PC-9 (cell line): ENCODE data around the gene BMPR2. TPM values are rescaled to one million over a fixed set of nuclear protein-coding genes. Genes with fewer than 3 reads are reported as not detected.

Experiments used
- BruUV-seq: library from RNA; stranded (reverse); fragments of 400-500 nt; replicated peaks from 2 replicates; lab custom pipeline; 2021; lab: Mats Ljungman, UMichigan
- CTCF ChIA-PET: fragments of 300-600 bp; sonication (Branson Sonifier 250); formaldehyde crosslinking; loops from one replicate; lab custom pipeline; 2022; ENCODE audit warnings: antibody characterized with exemption; lab: Charles Lee
- POLR2A ChIA-PET: fragments of 300-600 bp; sonication (Branson Sonifier 250); formaldehyde crosslinking; loops from one replicate; lab custom pipeline; 2022; ENCODE audit warnings: antibody characterized with exemption; ENCODE audit not compliant: unreplicated experiment; lab: Charles Lee
- DNase-seq, 2 experiments: peaks; one replicate each; pipeline versions ENCODE4 v3.0.0 to v3.0.0-alpha.2; 2015 to 2022; ENCODE audit warnings: mixed read lengths in 1 of 2
- H2AFZ ChIP-seq: fragments of 200-600 bp; sonication (generic); 2 replicates; pipeline ENCODE4 v1.8.1; 2017; ENCODE audit warnings: antibody characterized with exemption
- H3F3A ChIP-seq: fragments of 200-600 bp; sonication (generic); 2 replicates; pipeline ENCODE4 v1.8.1; 2017; ENCODE audit warnings: antibody characterized with exemption, mild to moderate bottlenecking, low read depth; ENCODE audit not compliant: insufficient read depth
- H3K27ac ChIP-seq: fragments of 200-600 bp; sonication (generic); 2 replicates; pipeline ENCODE4 v1.6.1; 2016; ENCODE audit warnings: mixed run types
- H3K27me3 ChIP-seq: fragments of 200-600 bp; sonication (generic); 2 replicates; pipeline ENCODE4 v1.6.1; 2016; ENCODE audit warnings: low read depth, mixed run types; ENCODE audit not compliant: insufficient read depth
- H3K36me3 ChIP-seq: fragments of 200-600 bp; sonication (generic); 2 replicates; pipeline ENCODE4 v1.6.1; 2016; ENCODE audit warnings: low read depth, mixed run types
- H3K4me1 ChIP-seq: fragments of 200-600 bp; sonication (generic); replicated peaks from 2 replicates; pipeline ENCODE4 v1.6.1; 2016; ENCODE audit warnings: mixed run types; ENCODE audit not compliant: insufficient read depth
- H3K4me2 ChIP-seq: fragments of 200-600 bp; sonication (generic); 2 replicates; pipeline ENCODE4 v1.6.1; 2017; ENCODE audit warnings: mixed run types
- H3K4me3 ChIP-seq: fragments of 200-600 bp; sonication (generic); 2 replicates; pipeline ENCODE4 v1.6.1; 2016; ENCODE audit warnings: mixed run types
- H3K79me2 ChIP-seq: fragments of 200-600 bp; sonication (generic); 2 replicates; pipeline ENCODE4 v1.6.1; 2017; ENCODE audit warnings: low read depth, mixed run types
- H3K9me2 ChIP-seq: fragments of 200-600 bp; sonication (generic); 2 replicates; pipeline ENCODE4 v1.8.1; 2017; ENCODE audit warnings: mild to moderate bottlenecking; ENCODE audit not compliant: insufficient read depth
- H3K9me3 ChIP-seq: fragments of 200-600 bp; sonication (generic); 2 replicates; pipeline ENCODE4 v1.8.1; 2016; ENCODE audit warnings: low read depth; ENCODE audit not compliant: insufficient read depth
- H4K20me1 ChIP-seq: fragments of 200-600 bp; sonication (generic); 2 replicates; pipeline ENCODE4 v1.8.1; 2017; ENCODE audit not compliant: insufficient read depth
- EZH2 ChIP-seq: fragments of 200-600 bp; sonication (generic); IDR thresholded peaks from 2 replicates; pipeline ENCODE4 v1.8.0; 2017; ENCODE audit warnings: antibody characterized with exemption, low read depth
- intact Hi-C: fragments of 100-400 bp; cut with micrococcal nuclease; formaldehyde crosslinking; loops from one replicate; pipeline ENCODE4 v1.10.0; 2022; ENCODE audit not compliant: unreplicated experiment
- total RNA-seq: library from RNA; stranded (reverse); gene quantifications from 2 replicates; pipeline ENCODE4 v1.2.3, GENCODE V29; 2021
- TF ChIP-seq, protein P1 (sequence below): fragments of 200-600 bp; sonication (generic); conservative IDR thresholded peaks from 2 replicates; pipeline ENCODE4 v1.6.1; 2017; ENCODE audit warnings: mixed run types, antibody characterized with exemption, mild to moderate bottlenecking, moderate library complexity

BMPR2 gene
- total RNA-seq, 1 experiment from 2014 or later, result 23.2 TPM

DNA sequence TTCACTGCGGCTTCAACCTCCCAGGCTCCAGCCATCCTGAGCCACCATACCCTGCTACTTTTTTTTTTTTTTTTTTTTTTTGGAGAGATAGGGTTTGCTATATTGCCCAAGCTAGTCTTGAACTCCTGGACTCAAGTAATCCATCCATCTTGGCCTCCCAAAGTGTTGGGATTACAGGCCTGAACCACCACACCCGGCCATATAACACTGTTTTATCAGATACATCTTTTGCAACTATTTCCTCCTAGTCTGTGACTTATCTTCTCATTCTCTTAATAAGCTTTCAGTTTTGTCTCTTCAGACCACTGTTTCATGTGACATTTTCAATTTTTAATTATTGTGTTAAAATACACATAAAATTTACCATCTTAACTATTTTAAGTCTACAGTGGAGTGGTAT lies 223.0 kb downstream of the BMPR2 start:
- TF ChIP-seq, protein P1, sequence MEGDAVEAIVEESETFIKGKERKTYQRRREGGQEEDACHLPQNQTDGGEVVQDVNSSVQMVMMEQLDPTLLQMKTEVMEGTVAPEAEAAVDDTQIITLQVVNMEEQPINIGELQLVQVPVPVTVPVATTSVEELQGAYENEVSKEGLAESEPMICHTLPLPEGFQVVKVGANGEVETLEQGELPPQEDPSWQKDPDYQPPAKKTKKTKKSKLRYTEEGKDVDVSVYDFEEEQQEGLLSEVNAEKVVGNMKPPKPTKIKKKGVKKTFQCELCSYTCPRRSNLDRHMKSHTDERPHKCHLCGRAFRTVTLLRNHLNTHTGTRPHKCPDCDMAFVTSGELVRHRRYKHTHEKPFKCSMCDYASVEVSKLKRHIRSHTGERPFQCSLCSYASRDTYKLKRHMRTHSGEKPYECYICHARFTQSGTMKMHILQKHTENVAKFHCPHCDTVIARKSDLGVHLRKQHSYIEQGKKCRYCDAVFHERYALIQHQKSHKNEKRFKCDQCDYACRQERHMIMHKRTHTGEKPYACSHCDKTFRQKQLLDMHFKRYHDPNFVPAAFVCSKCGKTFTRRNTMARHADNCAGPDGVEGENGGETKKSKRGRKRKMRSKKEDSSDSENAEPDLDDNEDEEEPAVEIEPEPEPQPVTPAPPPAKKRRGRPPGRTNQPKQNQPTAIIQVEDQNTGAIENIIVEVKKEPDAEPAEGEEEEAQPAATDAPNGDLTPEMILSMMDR, result no peak
- TF ChIP-seq EZH2, result no peak
- no peaks in the 10 kb centered on the region for H3K36me3 ChIP-seq
- no peaks in the 10 kb centered on the region for H3K27me3 ChIP-seq
- H3K79me2 ChIP-seq, result no peaks in the 10 kb centered on the region
- H3K4me3 ChIP-seq, result no peak overlapping the region
- DNase-seq, result no peak
- intact Hi-C loops, result no loop called here
- no peaks in the 10 kb centered on the region for H3K9me3 ChIP-seq
- H2AFZ ChIP-seq, result no peak overlapping the region
- no TSS peak for BruUV-seq
- ChIA-PET CTCF (interaction anchor here (0.6 kb wide), 1 partner anchor 11 kb away, joined by 17 read pairs; no protein-coding TSS in a partner anchor), POLR2A (no interaction called here)
- no peaks in the 10 kb centered on the region for H3K4me1 ChIP-seq
- H3K27ac ChIP-seq, result no peak overlapping the region
- H3F3A ChIP-seq, result no peaks in the 10 kb centered on the region
- no peaks in the 10 kb centered on the region for H4K20me1 ChIP-seq
- H3K4me2 ChIP-seq, result no peak overlapping the region
- H3K9me2 ChIP-seq, result no peaks in the 10 kb centered on the region

DNA sequence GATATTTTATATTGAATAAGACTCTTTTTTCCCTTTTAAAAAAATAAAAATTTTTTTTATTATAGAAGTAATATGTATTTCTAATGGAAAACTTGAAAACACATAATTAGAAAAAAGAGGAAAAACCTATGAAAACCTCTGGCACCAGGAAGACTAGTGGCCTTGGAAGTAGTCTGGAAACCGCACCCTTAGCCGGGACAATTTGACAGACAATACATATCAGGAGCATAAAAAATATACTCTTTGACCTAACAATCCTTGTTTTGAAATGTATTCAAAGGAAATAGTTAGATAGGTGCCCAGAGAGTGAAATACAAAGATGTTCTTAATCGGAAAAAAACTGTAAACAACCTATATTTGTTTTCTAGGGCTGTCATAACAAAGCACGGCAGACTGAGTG lies 223.8 kb downstream of the BMPR2 start:
- ChIA-PET CTCF (no interaction called here), POLR2A (no interaction called here)
- no TSS peak for BruUV-seq
- Histone ChIP-seq H3K4me1 (no peaks in the 10 kb centered on the region), H3F3A (no peaks in the 10 kb centered on the region), H3K9me3 (no peaks in the 10 kb centered on the region), H3K4me2 (no peak overlapping the region), H4K20me1 (no peaks in the 10 kb centered on the region), H2AFZ (no peak overlapping the region), H3K27ac (no peak overlapping the region), H3K27me3 (no peaks in the 10 kb centered on the region), H3K36me3 (no peaks in the 10 kb centered on the region), H3K4me3 (no peak overlapping the region), H3K9me2 (no peaks in the 10 kb centered on the region), H3K79me2 (no peaks in the 10 kb centered on the region)
- no peak for DNase-seq
- TF ChIP-seq EZH2, result no peak
- TF ChIP-seq, protein P1, result no peak
- intact Hi-C loops, result no loop called here

DNA sequence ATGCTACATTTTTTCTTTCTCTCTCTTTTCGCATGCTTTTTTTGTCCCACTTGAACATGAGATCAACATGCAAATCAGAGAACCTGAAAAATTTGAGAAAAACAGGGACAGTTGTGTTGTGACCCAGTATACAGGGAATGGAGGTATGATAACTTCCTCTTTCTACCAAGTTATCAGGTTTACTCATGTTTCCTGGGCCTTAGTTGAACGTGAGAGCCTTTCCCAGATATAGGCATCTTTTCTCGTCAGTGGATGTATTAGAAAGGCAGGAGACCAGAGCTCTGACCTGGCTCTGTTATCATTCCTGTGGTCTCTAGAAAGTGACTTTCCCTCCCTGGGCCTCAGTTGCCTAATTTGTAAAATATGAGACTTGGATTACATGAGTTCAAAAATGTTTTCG lies 228.6 kb downstream of the BMPR2 start:
- Histone ChIP-seq H2AFZ (no peak overlapping the region), H3K27me3 (no peaks in the 10 kb centered on the region), H4K20me1 (no peaks in the 10 kb centered on the region), H3K4me2 (no peak overlapping the region), H3K4me3 (no peak overlapping the region), H3K27ac (no peak overlapping the region), H3K9me3 (no peaks in the 10 kb centered on the region), H3F3A (no peaks in the 10 kb centered on the region), H3K79me2 (no peaks in the 10 kb centered on the region), H3K9me2 (no peaks in the 10 kb centered on the region), H3K4me1 (no peaks in the 10 kb centered on the region), H3K36me3 (no peaks in the 10 kb centered on the region)
- POLR2A ChIA-PET, result no interaction called here
- CTCF ChIA-PET, result no interaction called here
- BruUV-seq, result no TSS peak
- no peak for DNase-seq
- intact Hi-C loops, result no loop called here
- TF ChIP-seq, protein P1, result no peak
- no peak for TF ChIP-seq EZH2
